22Rv1 (cell line): ENCODE measurements around the gene AASS.

Experiments used
- ZFX ChIP-seq: fragments of 450-650 bp; IDR thresholded peaks from 2 replicates; pipeline ENCODE4 v1.6.1; 2017; ENCODE audit warnings: antibody characterized with exemption, borderline replicate concordance
- TF ChIP-seq, protein P1 (sequence below): fragments of 450-650 bp; IDR thresholded peaks from 2 replicates; pipeline ENCODE4 v1.5.1; 2017; ENCODE audit warnings: mild to moderate bottlenecking

DNA sequence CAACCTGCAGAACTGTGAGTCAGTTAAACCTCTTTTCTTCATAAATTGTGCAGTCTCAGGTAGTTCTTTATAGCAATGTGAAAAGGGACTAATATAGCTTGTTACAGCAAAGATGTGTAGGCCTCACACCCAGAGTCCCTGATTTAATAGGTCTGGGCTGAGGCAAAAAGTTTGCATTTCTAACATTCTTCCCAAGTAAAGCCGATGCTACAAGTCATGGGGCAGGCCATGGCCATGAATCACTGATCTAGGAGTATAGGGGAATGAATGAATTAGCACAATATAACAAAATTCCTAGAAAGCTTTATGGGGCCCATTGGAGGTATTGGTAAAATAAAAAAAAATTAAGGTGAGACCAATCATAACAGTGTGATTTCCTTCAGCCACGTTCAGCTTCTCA is 11.5 kb upstream of the AASS start:
- TF ChIP-seq, protein P1, sequence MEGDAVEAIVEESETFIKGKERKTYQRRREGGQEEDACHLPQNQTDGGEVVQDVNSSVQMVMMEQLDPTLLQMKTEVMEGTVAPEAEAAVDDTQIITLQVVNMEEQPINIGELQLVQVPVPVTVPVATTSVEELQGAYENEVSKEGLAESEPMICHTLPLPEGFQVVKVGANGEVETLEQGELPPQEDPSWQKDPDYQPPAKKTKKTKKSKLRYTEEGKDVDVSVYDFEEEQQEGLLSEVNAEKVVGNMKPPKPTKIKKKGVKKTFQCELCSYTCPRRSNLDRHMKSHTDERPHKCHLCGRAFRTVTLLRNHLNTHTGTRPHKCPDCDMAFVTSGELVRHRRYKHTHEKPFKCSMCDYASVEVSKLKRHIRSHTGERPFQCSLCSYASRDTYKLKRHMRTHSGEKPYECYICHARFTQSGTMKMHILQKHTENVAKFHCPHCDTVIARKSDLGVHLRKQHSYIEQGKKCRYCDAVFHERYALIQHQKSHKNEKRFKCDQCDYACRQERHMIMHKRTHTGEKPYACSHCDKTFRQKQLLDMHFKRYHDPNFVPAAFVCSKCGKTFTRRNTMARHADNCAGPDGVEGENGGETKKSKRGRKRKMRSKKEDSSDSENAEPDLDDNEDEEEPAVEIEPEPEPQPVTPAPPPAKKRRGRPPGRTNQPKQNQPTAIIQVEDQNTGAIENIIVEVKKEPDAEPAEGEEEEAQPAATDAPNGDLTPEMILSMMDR: no peak
- TF ChIP-seq ZFX: no peak
